HepG2 (cell line): Measurements from ENCODE around the gene HSPA1A. TPM values are rescaled to one million over a fixed set of nuclear protein-coding genes. Genes with fewer than 3 reads are reported as not detected.
A peak's percentile ranks its signal among the peaks of the same experiment; 100 is the strongest.

Experiments
- ATAC-seq: fragments of 200-7000 bp; cut with Tn5 transposase; 3 replicates; pipeline ENCODE4 v1.9.1; 2020; ENCODE audit warnings: mild to moderate bottlenecking, moderate library complexity
- BruUV-seq: library from RNA; stranded (reverse); fragments of 400-500 nt; replicated peaks from 2 replicates; lab custom pipeline; 2021; lab: Mats Ljungman, UMichigan
- CTCF ChIA-PET: fragments of 300-600 bp; formaldehyde crosslinking; extraction: SDS; loops from one replicate; lab custom pipeline; 2021; ENCODE audit warnings: low total read pairs, inconsistent platforms, low intra/inter-chr PET ratio; lab: Yijun Ruan, JAX
- POLR2A ChIA-PET: fragments of 350-600 bp; sonication (Branson Sonifier 250); formaldehyde crosslinking; loops from one replicate; lab custom pipeline; 2020; ENCODE audit warnings: antibody characterized with exemption, inconsistent platforms; lab: Yijun Ruan, JAX
- DNase-seq: peaks from one replicate; pipeline ENCODE4 v3.0.0-alpha.2; 2015; ENCODE audit warnings: low spot score
- FAIRE-seq: peaks from 3 replicates; lab custom pipeline; 2011; peaks lifted over from hg19 to GRCh38; lab: Jason Lieb, UNC
- H2AFZ ChIP-seq: one replicate; pipeline ENCODE4 v1.6.1; 2011; ENCODE audit warnings: low read length, inconsistent platforms
- H3K27ac ChIP-seq: fragments of 300-600 bp; 3 replicates; pipeline ENCODE4 v1.8.0; 2011; ENCODE audit warnings: mixed run types, mild to moderate bottlenecking, mixed read lengths, low read length, inconsistent platforms; ENCODE audit not compliant: insufficient read depth; ENCODE audit errors: extremely low read length
- H3K27me3 ChIP-seq, 2 experiments: fragments of 200-600 bp in 1 of 2; 2 replicates in 1 of 2; 3 replicates in 1 of 2; pipeline versions ENCODE4 v1.6.0 to v1.8.0; 2011; ENCODE audit warnings: low read length in 2 of 2, mild to moderate bottlenecking in 2 of 2, moderate library complexity in 2 of 2, inconsistent platforms in 1 of 2; ENCODE audit not compliant: insufficient read depth in 2 of 2, control insufficient read depth in 1 of 2
- H3K36me3 ChIP-seq, 2 experiments: fragments of 200-600 bp in 1 of 2; replicated peaks in 1 of 2; 2 replicates in 1 of 2; 3 replicates in 1 of 2; pipeline versions ENCODE4 v1.5.1 to v1.8.0; 2011; ENCODE audit warnings: low read length in 2 of 2, inconsistent platforms in 1 of 2; ENCODE audit not compliant: insufficient read depth in 2 of 2, control insufficient read depth in 1 of 2
- H3K4me1 ChIP-seq: 2 replicates; pipeline ENCODE4 v1.5.1; 2012; ENCODE audit warnings: low read length, inconsistent platforms; ENCODE audit not compliant: insufficient read depth
- H3K4me2 ChIP-seq: 2 replicates; pipeline ENCODE4 v1.6.0; 2011; ENCODE audit warnings: low read depth, low read length, inconsistent platforms
- H3K4me3 ChIP-seq, 3 experiments: fragments of 200-600 bp in 1 of 3; sonication (generic), shearing (Covaris generic) in 1 of 3; replicated peaks in 1 of 3; 2 replicates each; pipeline ENCODE4 v1.5.1; 2011 to 2016; ENCODE audit warnings: low read length in 3 of 3, inconsistent platforms in 2 of 3, low read depth in 2 of 3, mild to moderate bottlenecking in 2 of 3, control low read depth in 1 of 3, mixed read lengths in 1 of 3; ENCODE audit not compliant: insufficient read depth in 1 of 3
- H3K79me2 ChIP-seq: one replicate; pipeline ENCODE4 v1.6.1; 2011; ENCODE audit warnings: low read length, inconsistent platforms; ENCODE audit not compliant: insufficient read depth
- H3K9ac ChIP-seq: 2 replicates; pipeline ENCODE4 v1.6.0; 2011; ENCODE audit warnings: mild to moderate bottlenecking, low read depth, low read length, inconsistent platforms; ENCODE audit not compliant: insufficient read depth
- H3K9me3 ChIP-seq: 2 replicates; pipeline ENCODE4 v1.5.1; 2012; ENCODE audit warnings: mild to moderate bottlenecking, low read length
- H4K20me1 ChIP-seq: 2 replicates; pipeline ENCODE4 v1.6.0; 2011; ENCODE audit warnings: inconsistent platforms, mild to moderate bottlenecking, low read length, moderate library complexity; ENCODE audit not compliant: insufficient read depth
- ATF7-NPFF ChIP-seq: sonication (generic); formaldehyde crosslinking; IDR thresholded peaks from 2 replicates; pipeline ENCODE4 v1.8.1; 2023; ENCODE audit warnings: mild to moderate bottlenecking, low read depth, missing genetic modification reagents, moderate library complexity
- HHEX ChIP-seq: IDR thresholded peaks from 2 replicates; pipeline ENCODE4 v1.6.1; 2016; ENCODE audit warnings: control low read depth
- IKZF4 ChIP-seq: sonication (generic); formaldehyde crosslinking; IDR thresholded peaks from 2 replicates; pipeline ENCODE4 v1.5.1; 2020; ENCODE audit warnings: borderline replicate concordance, mild to moderate bottlenecking, low read depth, missing genetic modification reagents; ENCODE audit errors: not compliant biosample characterization
- IKZF5 ChIP-seq: IDR thresholded peaks from 2 replicates; pipeline ENCODE4 v1.6.1; 2018; ENCODE audit warnings: missing genetic modification reagents, mild to moderate bottlenecking, missing compliant biosample characterization
- KAT8 ChIP-seq: IDR thresholded peaks from 2 replicates; pipeline ENCODE4 v1.6.1; 2016; ENCODE audit warnings: missing genetic modification reagents, missing compliant biosample characterization
- MEF2D ChIP-seq: sonication (generic); formaldehyde crosslinking; IDR thresholded peaks from 2 replicates; pipeline ENCODE4 v1.5.1; 2020; ENCODE audit warnings: mild to moderate bottlenecking, missing genetic modification reagents
- NKX3-1 ChIP-seq: sonication (generic); formaldehyde crosslinking; IDR thresholded peaks from 2 replicates; pipeline ENCODE4 v1.5.0; 2020; ENCODE audit warnings: missing genetic modification reagents
- PATZ1 ChIP-seq: sonication (generic); formaldehyde crosslinking; IDR thresholded peaks from 2 replicates; pipeline ENCODE4 v1.4.0; 2020; ENCODE audit warnings: missing genetic modification reagents
- PHB2 ChIP-seq: fragments of 450-650 bp; IDR thresholded peaks from 2 replicates; pipeline ENCODE4 v1.6.1; 2018; ENCODE audit not compliant: partially characterized antibody
- RBFOX2 ChIP-seq: fragments of 200-400 bp; formaldehyde crosslinking; IDR thresholded peaks from 2 replicates; pipeline ENCODE4 v1.6.1; 2017; ENCODE audit warnings: low read depth, mild to moderate bottlenecking, low read length
- SMAD9 ChIP-seq: sonication (generic); formaldehyde crosslinking; IDR thresholded peaks from 2 replicates; pipeline ENCODE4 v1.5.1; 2020; ENCODE audit warnings: mild to moderate bottlenecking, missing genetic modification reagents
- SOX6 ChIP-seq, 2 experiments: fragments of 450-650 bp in 1 of 2; sonication (generic) in 1 of 2; formaldehyde crosslinking in 1 of 2; IDR thresholded peaks; 2 replicates each; pipeline versions ENCODE4 v1.4.0 to v1.6.1; 2017 to 2020; ENCODE audit warnings: antibody characterized with exemption in 1 of 2, mild to moderate bottlenecking in 1 of 2, missing genetic modification reagents in 1 of 2
- TMF1 ChIP-seq: sonication (generic); formaldehyde crosslinking; IDR thresholded peaks from 2 replicates; pipeline ENCODE4 v1.8.1; 2022; ENCODE audit warnings: low read depth, missing genetic modification reagents
- ZBTB21 ChIP-seq: sonication (generic); formaldehyde crosslinking; IDR thresholded peaks from 2 replicates; pipeline ENCODE4 v1.4.0; 2020; ENCODE audit warnings: missing genetic modification reagents
- ZBTB33 ChIP-seq: sonication (generic); formaldehyde crosslinking; IDR thresholded peaks from 2 replicates; pipeline ENCODE4 v1.4.0; 2020; ENCODE audit warnings: missing genetic modification reagents
- ZNF253 ChIP-seq: sonication (generic); formaldehyde crosslinking; IDR thresholded peaks from 2 replicates; pipeline ENCODE4 v1.8.0; 2022; ENCODE audit warnings: mild to moderate bottlenecking, missing genetic modification reagents, borderline replicate concordance
- ZNF563 ChIP-seq: sonication (generic); formaldehyde crosslinking; IDR thresholded peaks from 2 replicates; pipeline ENCODE4 v1.8.0; 2022; ENCODE audit warnings: mild to moderate bottlenecking, moderate library complexity, missing genetic modification reagents
- ZNF605 ChIP-seq: sonication (generic); formaldehyde crosslinking; IDR thresholded peaks from 2 replicates; pipeline ENCODE4 v1.8.0; 2022; ENCODE audit warnings: mild to moderate bottlenecking, missing genetic modification reagents
- ZSCAN12 ChIP-seq: sonication (generic); formaldehyde crosslinking; IDR thresholded peaks from 2 replicates; pipeline ENCODE4 v1.9.0; 2021; ENCODE audit warnings: mild to moderate bottlenecking, missing genetic modification reagents
- WGBS: methylation state at CpG from one replicate; pipeline ENCODE4 v1.1.6; 2017; ENCODE audit warnings: low lambda C conversion rate; 5-methylcytosine and 5-hydroxymethylcytosine counted together
- in situ Hi-C: cut with HindIII; loops from 2 replicates; pipeline ENCODE4 v1.10.0; 2017; ENCODE audit warnings: low pct_unique_long_range_greater_than_20kb; ENCODE audit not compliant: extremely low pct_ligation_motif_present
- intact Hi-C: fragments of 100-400 bp; cut with micrococcal nuclease; formaldehyde crosslinking; loops from one replicate; pipeline ENCODE4 v1.10.0; 2022; ENCODE audit not compliant: unreplicated experiment
- polyA plus RNA-seq, 8 experiments: library from polyadenylated mRNA; depleted of rRNA in 3 of 8; stranded (reverse) in 7 of 8; unstranded in 1 of 8; fragments of >200 nt; fragmentation: Illumina TruSeq in 4 of 8; extraction: Trizol in 4 of 8; gene quantifications; 2 replicates each; pipeline versions ENCODE4 v1.2.1 to v1.2.3, GENCODE V29; 2011 to 2016; ENCODE audit warnings: low read depth in 4 of 8, missing spikeins in 1 of 8, mixed read lengths in 1 of 8; ENCODE audit not compliant: insufficient read depth in 1 of 8
- total RNA-seq, 5 experiments: library from RNA; depleted of rRNA; stranded (reverse); fragments of >200 nt; fragmentation: Illumina TruSeq; extraction: Trizol; gene quantifications; 2 replicates each; pipeline ENCODE4 v1.2.3, GENCODE V29; 2016; ENCODE audit warnings: low read depth in 1 of 5

The HSPA1A gene
- total and polyA plus RNA-seq, 2 of the 13 experiments (the other 11 are each of a cell fraction or from before 2014, with no cell fraction given) = 44.5 to 85.0 TPM

- TF ChIP-seq ZNF563 (CRISPR knock-in tag) = no peak
- no peak for TF ChIP-seq HHEX (CRISPR knock-in tag)
- TF ChIP-seq ZNF253 (CRISPR knock-in tag) = 0 out of 2 replicates have a peak, but pooled peaks have one; percentile 29
- TF ChIP-seq MEF2D (CRISPR knock-in tag) = no peak
- no peak for TF ChIP-seq RBFOX2
- TF ChIP-seq ZSCAN12 = no peak
- TF ChIP-seq ZBTB21 = no peak
- TF ChIP-seq IKZF4 (CRISPR knock-in tag) = no peak
- 0 out of 2 replicates have a peak, but pooled peaks have one; percentile 24 for TF ChIP-seq TMF1 (CRISPR knock-in tag)
- no peak for TF ChIP-seq PHB2
- no peak for TF ChIP-seq SMAD9
- TF ChIP-seq ZNF605 = no peak
Observed at GRCh38 chr6:31777667-31778050, 37.7 kb upstream of the HSPA1A start (continued).

GRCh38 chr6:31778193-31778592 lies 37.1 kb upstream of the HSPA1A start:
- FAIRE-seq = peak; percentile 68
- H3K27me3 ChIP-seq = no peaks in the 10 kb centered on the region
- peaks cover 28 to 36% of the 10 kb centered on the region in 2 experiments for H3K36me3 ChIP-seq
- ATAC-seq = peak; percentile 15
- peak; percentile 57 for DNase-seq
- peak overlapping the region; percentile 88 for H3K4me2 ChIP-seq
- H3K27ac ChIP-seq = peak overlapping the region; percentile 70
- 69% methylated on average over 5 of the region's 5 CpGs for WGBS
- ChIA-PET POLR2A (interaction anchor here (1.0 to 8.2 kb wide), 25 partner anchors 8 to 167 kb away, joined by 3 to 66 read pairs (median 7); partner anchors contain the start of genes ABHD16A, BAG6, C6orf47 and CFB), CTCF (no interaction called here)
- no peaks in the 10 kb centered on the region for H4K20me1 ChIP-seq
- H3K4me3 ChIP-seq = 0 out of 6 replicates have a peak overlapping the region, but pooled peaks of 1 of the 3 experiments have one; percentile 8
- BruUV-seq = TSS peak; percentile 39
- H3K79me2 ChIP-seq = no peaks in the 10 kb centered on the region
- no peaks in the 10 kb centered on the region for H3K9me3 ChIP-seq
- in situ Hi-C loops (no loop called here), intact Hi-C loops (loop anchor here (10.0 kb wide), 1 partner anchor 147 kb away; the partner anchor contains the start of gene C2)
- H2AFZ ChIP-seq = no peak overlapping the region
- peak overlapping the region; percentile 14; the same call in 1 of the 2 replicates for H3K9ac ChIP-seq
- peaks cover 50% of the 10 kb centered on the region for H3K4me1 ChIP-seq
- peak; percentile 51; the same call in 1 of the 2 replicates for TF ChIP-seq KAT8 (CRISPR knock-in tag)
- 0 out of 2 replicates have a peak, but pooled peaks have one; percentile 23 for TF ChIP-seq IKZF5 (CRISPR knock-in tag)
- TF ChIP-seq NKX3-1 (CRISPR knock-in tag) = 0 out of 2 replicates have a peak, but pooled peaks have one; percentile 30
- peak; percentile 89 for TF ChIP-seq PATZ1 (CRISPR knock-in tag)
- 0 out of 2 replicates have a peak, but pooled peaks have one; percentile 5 for TF ChIP-seq ATF7-NPFF
- TF ChIP-seq ZBTB33 (CRISPR knock-in tag) = peak; percentile 74
- TF ChIP-seq SOX6 (IDR thresholded peaks at IDR 0.05) = no peak
- peak; percentile 2; the same call in 1 of the 2 replicates for TF ChIP-seq SOX6 (CRISPR knock-in tag; IDR thresholded peaks at IDR 0.05)
